ENCODE results near the gene PCTP.

Gene PCTP

DNA sequence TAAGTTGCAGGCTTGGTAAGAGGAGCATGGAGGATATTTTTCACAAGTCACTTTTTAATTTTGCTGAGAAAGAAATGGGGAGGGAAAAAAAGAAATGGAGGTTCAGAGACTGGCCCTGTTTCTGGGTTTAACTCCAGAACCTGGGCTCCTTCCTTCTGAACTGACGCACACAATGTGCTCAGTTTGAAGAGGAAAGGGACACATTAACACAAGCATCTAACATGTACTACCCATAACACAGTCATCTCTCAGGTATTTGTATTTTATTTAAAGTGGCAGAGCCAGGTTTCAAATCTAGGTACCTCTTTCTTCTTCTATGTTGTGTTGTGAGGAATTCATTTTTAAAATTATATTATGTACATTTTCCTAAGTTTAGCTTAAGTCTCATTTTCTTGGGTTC is 22.9 kb upstream of the PCTP start:
- DNase-seq (ENCODE audit: low spot score), result no peak

DNA sequence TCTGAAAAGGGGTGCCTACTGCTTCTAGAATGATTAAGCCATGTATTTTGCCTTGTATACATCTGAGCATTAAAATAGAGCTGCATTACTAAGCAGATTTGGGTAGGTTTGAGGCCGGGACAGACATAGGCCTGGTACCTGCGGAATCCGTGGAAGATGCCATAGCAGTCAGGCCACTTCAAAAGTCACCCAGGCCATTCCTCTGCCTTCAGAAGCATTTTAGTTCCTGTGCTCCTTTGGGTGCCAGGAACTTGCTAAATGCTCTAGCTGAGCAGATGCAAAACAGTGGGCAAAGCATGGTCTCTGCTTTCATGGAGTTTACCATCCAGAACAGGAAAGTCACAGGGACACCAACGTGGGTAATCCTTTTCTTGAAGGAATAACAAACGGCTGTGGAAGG is 22.5 kb upstream of the PCTP start:
- no peak for DNase-seq (ENCODE audit: low spot score)

DNA sequence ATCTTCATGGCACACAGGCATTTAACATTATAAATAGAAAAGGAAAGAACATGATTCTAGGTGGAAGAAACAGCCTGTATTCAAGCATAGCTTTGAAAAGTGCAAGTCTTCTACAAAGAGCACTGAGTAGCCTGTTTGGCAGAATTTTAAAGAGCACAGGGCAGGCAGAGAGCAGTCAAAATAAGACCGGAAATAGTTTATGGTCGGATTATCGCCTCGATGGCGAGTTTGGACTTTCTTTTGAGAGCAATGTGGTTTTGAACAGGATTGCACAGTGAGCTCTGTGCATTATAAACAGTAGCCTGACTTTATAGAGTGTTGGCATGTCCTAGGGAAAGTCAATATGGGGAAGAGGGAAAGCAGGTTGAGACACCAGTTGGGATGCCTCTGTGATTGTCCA is 22.0 kb upstream of the PCTP start:
- no peak for DNase-seq (ENCODE audit: low spot score)

DNA sequence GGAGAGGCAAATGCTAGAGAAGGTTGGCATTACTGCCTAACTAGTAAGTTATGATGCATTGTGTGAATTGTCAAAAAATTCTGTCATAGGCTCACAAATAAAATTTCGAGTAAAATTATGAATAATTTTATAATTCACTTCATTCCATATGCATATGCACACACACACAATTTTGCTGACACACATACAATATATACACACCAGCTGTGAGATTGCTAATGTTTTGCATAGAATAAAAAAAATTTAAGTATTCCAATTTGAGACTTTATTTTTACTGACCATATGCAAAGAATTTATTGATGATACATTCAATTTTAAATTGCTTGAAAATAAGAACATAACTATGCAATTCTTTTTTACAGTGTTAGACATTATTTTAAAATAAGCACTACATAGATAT is 21.4 kb upstream of the PCTP start:
- DNase-seq (ENCODE audit: low spot score), result no peak

DNA sequence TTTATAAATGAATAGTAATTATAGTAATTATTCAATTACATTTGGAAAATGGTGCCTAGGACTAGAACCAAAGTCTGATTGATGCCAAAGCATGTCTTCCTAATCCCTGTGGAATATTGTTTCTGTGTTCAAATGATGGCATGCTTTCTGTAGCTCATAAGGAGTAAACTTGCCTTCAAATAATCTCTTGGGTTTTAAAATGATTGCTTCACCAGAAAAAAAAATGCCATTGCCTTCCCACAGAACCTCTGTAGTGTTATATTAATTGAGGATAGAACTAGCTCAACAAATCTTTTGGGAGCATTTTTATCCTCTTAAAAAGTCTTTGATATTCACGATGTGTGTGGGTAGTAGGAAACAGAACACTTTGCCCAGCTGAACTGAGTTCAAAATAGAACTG is 20.5 kb upstream of the PCTP start:
- DNase-seq (ENCODE audit: low spot score), result no peak

DNA sequence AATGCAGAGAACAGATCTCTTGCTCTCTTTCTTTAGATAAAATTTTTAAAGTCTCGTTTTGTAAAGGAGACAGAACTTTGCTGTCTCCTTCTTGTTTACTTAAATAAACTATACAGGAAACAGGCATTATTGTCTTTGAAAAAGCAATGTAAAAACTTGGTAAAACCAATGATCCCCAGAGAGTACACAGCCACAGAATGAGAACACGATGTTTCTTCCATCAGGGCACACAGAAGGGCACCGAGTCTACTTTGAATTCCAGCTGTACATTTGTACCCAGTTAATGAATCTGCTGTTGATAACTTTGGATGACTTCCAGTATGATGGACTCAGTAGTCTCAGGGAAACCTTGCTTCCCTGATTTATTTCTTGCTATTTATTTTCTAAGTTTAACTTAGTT is 20.0 kb upstream of the PCTP start:
- no peak for DNase-seq (ENCODE audit: low spot score)

DNA sequence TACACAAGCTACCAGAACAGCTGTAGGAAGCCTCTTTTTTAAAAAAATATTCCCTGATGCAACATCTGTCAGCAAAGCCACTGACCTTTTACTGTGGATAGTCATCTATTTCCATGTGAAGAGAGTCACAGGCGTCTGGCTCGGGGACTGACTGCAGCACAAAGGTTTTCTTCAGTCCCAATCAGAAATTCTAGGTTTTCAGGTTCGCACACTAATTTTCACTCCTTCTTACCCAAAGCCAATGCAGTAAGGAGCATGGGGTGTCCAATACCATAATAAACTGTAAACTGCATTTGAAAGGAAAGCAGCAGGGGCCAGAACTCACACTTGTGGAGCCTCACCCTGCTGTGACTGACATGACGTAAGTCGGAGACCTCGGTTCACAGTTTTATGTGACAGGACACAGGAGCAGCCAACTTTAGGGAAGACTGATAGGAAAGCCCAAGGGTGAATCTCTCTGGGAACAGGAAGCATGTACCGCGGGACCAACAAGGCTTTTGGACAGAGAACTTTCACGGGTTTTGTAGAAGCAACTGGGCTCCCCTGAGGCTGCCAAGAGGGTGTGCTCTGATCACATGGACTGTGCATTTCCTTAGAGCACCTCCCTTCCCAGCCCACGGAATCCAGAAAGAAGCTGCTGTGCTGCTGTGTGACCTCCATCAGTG is 19.1 kb upstream of the PCTP start:
- no peak for DNase-seq (ENCODE audit: low spot score)

DNA sequence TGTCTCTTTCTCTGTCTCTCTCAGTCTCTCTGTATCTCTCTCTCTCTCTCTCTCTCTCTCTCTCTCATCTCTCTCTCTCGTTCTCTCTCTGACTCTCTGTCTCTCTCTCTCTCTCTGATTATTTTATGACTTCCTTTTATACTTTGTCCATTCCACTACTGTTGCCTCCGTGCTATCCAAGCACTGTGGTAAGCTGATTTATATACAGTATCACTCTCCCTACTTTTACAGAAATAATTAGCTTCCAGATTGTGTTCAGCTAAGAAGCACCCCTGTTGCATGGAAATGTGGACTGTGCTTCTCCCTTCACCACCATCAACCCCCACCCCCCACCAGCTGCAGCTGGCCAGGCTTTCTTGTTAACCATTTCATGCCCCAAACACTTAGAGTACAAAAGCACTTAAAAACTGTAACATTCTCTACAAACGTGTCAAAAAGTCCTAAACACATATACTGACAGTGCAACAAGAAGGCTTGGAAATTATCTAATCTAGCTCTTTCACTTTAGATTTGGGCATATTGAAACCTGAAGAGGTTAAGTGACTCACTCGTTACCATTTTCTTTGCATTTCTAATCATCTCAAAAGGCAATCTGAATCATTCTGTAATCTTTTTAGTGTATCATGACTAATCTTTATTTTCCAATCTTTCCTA is 16.6 kb upstream of the PCTP start:
- no peak for DNase-seq (ENCODE audit: low spot score)

DNA sequence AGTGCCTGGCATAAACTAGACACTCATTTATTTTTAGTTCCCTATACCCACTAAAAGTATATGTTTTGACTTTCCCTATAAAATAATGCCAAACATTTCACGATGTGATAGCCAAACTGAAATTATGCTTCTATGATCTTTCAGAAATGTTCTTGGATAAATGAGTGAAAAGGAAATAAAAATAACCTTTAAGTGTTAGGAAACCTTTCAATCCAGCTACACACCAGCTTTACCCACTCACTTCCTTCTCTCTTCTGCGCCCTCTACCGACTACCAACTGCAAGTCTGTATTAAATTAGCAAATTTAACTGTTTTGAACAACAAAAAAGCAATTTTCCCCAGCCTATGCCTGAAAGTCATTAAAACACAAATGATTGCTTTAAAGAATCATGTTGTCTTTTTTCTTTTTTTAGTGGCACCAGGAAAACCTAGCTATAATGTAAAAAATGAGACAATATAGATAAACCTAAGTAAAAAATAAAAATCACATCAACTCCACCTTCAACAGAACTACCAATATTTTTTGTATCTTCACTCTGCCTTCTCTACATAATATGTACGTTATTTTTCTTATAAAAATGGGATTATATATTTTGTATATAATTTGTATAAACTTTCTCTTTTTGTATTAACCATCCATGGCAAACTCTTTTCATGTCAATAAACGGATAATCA is 15.0 kb upstream of the PCTP start:
- peak; percentile 20 for DNase-seq (ENCODE audit: low spot score)

DNA sequence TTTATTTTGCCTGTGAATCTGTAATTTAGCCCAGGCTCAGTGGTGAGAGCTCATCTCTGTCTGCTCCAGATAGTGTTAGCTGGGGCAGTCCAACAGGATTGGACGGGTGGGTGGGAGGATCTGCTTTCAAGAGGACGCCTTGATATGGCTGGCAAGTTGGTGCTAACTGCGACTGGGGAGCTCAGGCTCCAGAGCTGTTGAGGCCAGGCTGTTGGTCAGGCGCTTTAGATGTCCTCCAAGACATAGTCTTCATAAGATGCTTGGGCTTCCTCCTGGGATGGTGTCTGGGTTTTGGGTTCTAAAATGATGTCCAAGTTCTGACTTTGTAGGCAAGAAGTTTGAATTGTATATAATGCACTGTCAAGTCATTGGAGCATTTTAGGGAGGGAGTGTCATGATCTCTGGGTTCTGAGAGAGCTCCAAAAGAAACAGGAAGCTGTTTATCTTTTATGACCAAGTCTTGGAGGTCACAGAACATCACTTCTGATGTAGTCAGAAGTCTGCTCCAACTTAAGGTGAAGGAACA is 12.8 kb upstream of the PCTP start:
- DNase-seq (ENCODE audit: low spot score), result no peak

DNA sequence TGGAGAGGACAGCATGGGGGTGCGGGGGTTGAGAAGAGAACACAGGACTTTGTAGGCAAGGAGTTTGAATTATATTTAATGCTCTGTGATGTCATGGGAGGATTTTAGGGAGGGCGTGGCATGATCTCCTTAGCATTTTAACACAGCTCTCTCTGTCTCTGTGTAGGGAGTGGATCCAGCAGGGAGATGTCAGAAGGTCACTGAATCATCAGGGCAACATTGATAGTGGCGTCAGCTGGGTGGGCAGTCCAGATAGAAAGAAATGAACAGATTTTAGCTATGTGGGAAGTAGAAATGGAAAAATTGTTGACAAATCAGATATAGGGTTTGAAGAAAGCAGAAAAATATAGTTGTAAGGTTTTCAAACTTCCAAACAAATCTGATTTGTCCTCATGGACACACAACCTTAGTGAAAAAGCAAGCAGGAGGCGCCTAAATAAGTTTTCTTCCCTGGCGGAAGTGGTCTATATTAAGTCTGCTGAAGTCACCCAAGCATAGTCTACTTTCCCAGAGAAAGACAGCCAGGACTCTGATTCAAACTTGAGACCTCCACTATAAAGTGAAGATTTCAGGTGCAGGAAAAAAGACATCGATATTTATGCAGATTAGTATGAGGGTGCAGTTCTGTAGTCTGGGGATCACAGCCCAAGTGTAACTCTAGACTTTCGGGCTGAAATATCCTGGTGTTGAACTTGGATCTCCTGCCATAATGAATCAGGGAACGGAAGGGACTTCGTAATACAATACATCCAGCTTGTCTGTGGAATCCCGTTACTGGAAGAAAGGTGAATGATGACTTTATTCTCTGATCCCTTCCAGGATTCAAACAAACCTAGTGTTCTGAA is 10.1 kb upstream of the PCTP start:
- DNase-seq (ENCODE audit: low spot score), result no peak

DNA sequence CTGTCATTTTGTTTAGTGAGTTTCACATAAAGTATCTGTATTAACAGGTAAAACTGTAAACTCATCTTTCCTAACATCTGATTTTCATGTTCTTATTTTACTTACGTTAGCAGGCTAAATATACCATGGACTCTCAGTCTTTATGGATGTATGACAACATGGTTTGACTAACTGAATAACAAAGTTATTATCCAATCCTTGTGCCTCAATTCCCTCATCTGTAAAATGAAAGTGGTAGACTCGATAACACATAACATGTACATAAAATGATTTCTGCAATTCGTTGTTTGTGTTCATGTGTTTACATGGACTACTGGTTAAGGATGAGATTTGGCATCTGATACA is 9.5 kb upstream of the PCTP start:
- DNase-seq (ENCODE audit: low spot score), result no peak

DNA sequence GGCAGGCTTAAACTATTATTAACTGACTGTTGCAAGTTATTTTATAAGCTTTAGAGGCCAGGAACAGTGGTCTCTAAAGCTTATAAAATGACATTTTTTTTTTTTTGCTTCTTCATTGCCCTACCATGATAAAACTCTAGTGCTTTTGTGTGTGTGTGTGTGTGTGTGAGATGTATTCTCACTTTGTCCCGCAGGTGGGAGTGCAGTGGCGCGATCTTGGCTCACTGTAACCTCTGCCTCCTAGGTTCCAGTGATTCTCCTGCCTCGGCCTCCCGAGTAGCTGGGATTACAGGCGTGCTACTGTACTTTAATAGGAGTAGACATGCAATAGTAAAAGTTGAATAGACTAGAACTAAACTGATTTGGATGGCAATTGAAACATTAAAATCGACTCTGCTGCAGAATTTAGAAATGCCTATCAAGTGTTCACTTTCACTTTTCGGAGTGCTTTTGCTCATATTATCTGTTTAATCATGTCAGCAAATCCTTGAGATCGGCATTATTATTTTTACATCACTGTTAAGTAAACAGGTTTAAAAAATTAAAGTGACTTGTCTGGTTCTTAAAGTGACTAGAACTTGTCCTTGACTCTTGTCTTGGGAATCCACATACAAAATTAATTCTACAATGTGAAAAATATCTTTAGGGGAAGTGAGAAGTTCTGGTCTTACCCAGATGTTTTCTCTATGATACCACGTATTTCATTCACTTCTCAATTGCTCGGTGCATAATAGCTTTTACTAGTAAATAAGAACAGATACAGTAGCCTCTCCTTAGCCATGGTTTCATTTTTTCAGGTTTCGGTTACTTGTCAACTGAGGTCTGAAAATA is 8.4 kb upstream of the PCTP start:
- no peak for DNase-seq (ENCODE audit: low spot score)

DNA sequence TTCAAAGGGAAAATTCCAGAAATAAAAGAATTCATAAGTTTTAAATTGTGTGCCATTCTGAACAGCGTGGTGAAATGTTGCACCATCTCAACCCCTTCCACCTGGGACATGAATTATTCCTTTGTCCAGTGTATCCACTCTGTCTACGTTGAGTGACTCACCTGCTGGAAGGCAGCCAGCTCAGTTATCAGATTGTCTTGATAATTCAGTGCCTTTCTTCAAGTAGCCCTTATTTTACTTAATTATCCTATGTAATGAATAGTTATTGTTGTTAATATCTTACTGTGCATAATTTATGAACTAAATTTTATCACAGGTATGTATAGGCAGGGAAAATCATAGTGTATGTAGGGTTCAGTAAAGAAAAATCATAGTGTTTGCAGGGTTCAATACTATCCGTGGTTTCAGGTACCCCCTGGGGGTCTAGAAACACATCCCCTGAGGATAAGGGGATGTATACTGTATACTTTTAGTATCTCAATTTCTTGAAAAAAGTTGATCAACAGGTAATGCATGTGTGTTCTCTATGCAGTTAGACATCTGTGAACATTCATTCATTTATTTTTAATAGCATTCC is 7.7 kb upstream of the PCTP start:
- DNase-seq (ENCODE audit: low spot score), result no peak

DNA sequence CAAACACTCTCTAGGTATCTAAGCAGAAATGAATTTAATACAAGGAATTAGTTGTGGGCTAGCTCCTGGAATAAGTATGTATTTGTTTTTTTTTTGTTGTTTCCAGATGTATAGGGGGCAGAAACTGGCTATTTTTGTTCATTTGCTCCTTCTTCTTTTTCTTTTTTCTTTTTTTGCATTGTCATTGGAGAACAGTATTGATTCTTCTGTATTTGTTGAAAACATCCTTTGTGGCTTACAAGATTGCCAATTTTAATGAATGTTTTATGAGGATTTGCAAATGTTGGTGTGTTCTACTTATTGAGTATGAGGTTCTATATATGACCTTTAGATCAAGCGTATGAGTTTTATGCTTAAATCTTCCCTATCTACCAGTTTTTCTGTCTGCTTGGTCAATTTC is 5.6 kb upstream of the PCTP start:
- no peak for DNase-seq (ENCODE audit: low spot score)

DNA sequence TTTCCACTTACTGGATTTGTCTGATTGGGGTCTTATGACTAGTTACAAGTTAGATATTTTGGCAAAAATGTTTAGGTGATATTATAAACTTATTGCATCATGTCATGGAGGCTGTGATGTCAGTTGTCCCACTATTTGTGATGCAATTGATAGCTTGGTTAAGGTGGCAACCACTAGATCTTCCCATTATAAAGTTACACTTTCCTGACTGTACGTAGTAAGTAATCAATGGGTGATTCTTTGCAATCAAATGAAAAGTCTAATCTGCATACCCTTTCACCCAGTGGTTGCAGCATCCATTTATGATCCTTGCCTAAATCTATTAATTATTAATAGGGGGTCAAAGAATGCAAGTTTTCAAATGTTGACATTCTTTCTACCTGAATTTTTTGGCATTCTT is 4.4 kb upstream of the PCTP start:
- DNase-seq (ENCODE audit: low spot score), result no peak

DNA sequence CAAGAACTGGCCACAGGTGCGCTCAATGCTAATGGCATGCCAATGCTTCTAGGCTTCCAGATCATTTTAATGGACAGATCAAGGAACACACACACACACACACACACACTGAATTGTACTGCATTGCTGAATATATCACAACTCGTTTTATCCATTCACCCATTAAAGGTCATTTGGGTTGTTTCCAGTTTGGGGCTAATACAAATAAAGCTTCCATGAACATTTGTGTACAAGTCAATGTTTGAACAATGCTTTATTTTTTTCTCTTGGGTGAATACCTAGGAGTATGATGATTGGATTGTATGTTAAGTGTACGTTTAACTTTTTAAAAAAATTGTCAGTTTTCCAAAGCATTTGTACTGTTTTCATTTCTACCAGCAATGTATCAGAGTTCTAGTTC is 3.6 kb upstream of the PCTP start:
- no peak for DNase-seq (ENCODE audit: low spot score)

DNA sequence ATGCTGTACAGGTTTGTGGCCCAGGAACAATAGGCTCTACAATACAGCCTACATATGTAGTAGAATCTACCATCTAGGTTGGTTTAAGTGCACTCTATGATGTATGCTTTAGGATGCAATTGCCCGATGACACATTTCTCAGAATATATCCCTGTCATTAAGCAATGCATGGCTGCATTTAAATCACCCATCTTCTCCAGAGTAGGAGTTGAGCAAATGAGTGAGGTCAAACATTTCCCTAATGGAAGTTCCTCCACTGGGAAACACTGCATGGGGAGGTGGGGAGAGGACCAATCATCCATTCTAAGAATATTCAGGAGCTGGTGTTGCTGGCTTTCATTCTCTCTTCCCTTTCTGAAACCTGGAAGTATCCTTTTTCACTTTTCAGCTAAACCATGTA is 2.0 kb upstream of the PCTP start:
- no peak for DNase-seq (ENCODE audit: low spot score)

DNA sequence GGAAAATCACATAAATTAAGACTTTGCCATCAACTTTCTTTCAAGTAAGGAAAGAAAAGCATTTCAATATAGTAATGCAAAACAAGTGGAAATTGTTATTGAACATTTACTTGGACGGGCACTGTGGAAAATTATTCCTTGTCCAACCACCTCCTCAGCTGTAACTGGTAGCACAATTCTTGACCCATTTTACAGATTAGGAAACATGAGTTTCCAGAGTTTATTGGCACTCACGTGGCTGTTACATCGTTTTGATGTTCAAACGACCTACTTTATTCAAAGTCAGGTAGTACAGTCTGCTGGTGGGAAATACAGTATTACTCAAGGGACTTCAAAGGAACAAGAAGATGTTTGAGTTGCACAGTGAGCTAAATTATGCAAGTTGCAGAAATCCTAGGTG is 866 bp upstream of the PCTP start:
- DNase-seq (ENCODE audit: low spot score), result no peak

DNA sequence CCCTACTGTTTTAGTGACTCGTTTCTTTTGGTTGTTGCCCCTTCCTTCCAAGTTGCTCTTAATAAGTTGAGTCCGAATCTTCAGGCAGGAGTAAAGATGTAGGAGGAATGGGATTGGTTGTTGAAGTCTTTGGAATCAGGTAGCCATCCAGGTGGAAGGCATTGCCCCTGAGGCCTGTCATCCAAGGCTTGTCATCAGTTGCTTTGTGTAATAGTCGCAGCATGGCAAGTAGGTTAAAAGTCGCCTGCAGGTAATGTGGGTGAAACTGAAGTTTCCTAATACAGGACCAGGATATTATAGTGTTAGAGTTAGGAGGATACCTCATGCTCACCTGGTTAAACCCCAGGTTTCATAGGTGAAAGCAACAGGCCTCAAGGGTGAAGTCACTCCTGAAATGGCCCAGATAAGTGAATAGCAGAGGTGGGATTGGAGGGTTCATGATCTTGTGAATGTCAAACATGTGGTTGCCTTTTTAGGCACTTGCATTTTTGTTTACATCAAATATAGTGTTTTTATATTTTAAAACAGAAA is 934 bp downstream of the PCTP start:
- DNase-seq (ENCODE audit: low spot score), result no peak

DNA sequence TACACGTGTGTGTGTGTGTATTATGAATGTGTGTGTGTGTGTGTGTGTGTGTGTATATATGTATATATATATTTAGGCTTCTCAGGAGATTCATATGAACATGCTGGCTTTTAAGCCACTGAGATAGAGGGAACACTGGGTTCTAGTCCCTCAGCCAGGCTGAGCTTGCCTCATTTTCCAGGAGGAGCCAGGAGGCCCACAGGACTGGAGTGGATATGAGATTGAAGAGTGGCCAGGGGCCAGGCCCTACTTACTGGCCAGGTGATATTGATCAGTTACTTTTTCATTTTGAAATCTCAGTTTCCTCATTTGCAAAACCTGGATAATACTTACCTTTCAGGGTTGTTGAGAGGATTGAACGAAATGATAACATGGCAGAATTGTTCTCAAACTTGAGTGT is 5.8 kb downstream of the PCTP start:
- no peak for DNase-seq (ENCODE audit: low spot score)

Data from CD4-positive, alpha-beta T cell treated with Interleukin-6 at 100 ng/mL for 8 hours (primary cell).